Neural cell (in vitro differentiated cells): ENCODE measurements around the gene REG1B.

Source experiments
- CTCF ChIP-seq: fragments of 450-650 bp; IDR thresholded peaks from 2 replicates; pipeline ENCODE4 v1.5.1; 2014; ENCODE audit warnings: antibody characterized with exemption, mild to moderate bottlenecking, moderate library complexity; ENCODE audit not compliant: poor library complexity, severe bottlenecking
- EZH2 ChIP-seq: fragments of 200-600, 300-800 bp; shearing (Covaris generic), sonication (generic); IDR thresholded peaks from 2 replicates; pipeline ENCODE4 v1.6.1; 2014; ENCODE audit warnings: antibody characterized with exemption, low read length, borderline replicate concordance, mild to moderate bottlenecking; ENCODE audit not compliant: insufficient read depth, poor library complexity, severe bottlenecking
- POLR2AphosphoS5 ChIP-seq: IDR thresholded peaks from 2 replicates; pipeline ENCODE4 v1.6.1; 2012
- RAD21 ChIP-seq: fragments of 450-650 bp; conservative IDR thresholded peaks from 2 replicates; pipeline ENCODE4 v1.6.1; 2014; ENCODE audit warnings: antibody characterized with exemption, mild to moderate bottlenecking, moderate library complexity
- REST ChIP-seq: IDR thresholded peaks from 2 replicates; pipeline ENCODE4 v1.6.1; 2012; ENCODE audit warnings: borderline replicate concordance
- SMC3 ChIP-seq: fragments of 450-650 bp; conservative IDR thresholded peaks from 2 replicates; pipeline ENCODE4 v1.6.1; 2014; ENCODE audit warnings: antibody characterized with exemption, mild to moderate bottlenecking, moderate library complexity; ENCODE audit not compliant: poor library complexity
- TAF1 ChIP-seq: IDR thresholded peaks from 2 replicates; pipeline ENCODE4 v1.6.1; 2012; ENCODE audit warnings: low read depth

GRCh38 chr2:79097843-79098242, 10.1 kb upstream of the REG1B start:
- TF ChIP-seq CTCF (no peak), EZH2 (no peak), RAD21 (no peak), POLR2AphosphoS5 (no peak), REST (no peak), TAF1 (no peak), SMC3 (no peak)
